NCI-H2227 treated with DMSO at 0.1 percent for 48 hours (cell line): ENCODE data around the gene C12orf54.
"Not testable (repeated sequence)": the region's sequence is repeated elsewhere in the genome, so short reads cannot be mapped to it uniquely, and the experiment has no call there.

Experiments
- DNase-seq: peaks from one replicate; lab custom pipeline; 2025; lab: John Stamatoyannopoulos, UW

Gene C12orf54

GRCh38 chr12:48510111-48510510, 27.8 kb downstream of the C12orf54 start:
- no peak for DNase-seq

- DNase-seq, result no peak
Measured at GRCh38 chr12:48512855-48513254, 30.6 kb downstream of the C12orf54 start.

- DNase-seq, result no peak
Measured at GRCh38 chr12:48514728-48515127, 32.4 kb downstream of the C12orf54 start.

- not testable (repeated sequence) for DNase-seq
Measured at GRCh38 chr12:48520381-48520780, 38.1 kb downstream of the C12orf54 start.

GRCh38 chr12:48525332-48525731, 43.0 kb downstream of the C12orf54 start, which contains the start of gene OR8S1:
OR8S1 (plus strand) TSS chr12:48525632; CDS start chr12:48525632, 0 bp downstream.
- DNase-seq, result no peak

GRCh38 chr12:48527891-48528670, 45.8 kb downstream of the C12orf54 start:
- no peak for DNase-seq

GRCh38 chr12:48532601-48533000, 50.3 kb downstream of the C12orf54 start:
- no peak for DNase-seq

GRCh38 chr12:48536602-48537001, 54.3 kb downstream of the C12orf54 start:
- DNase-seq, result no peak

GRCh38 chr12:48542300-48542928, 60.1 kb downstream of the C12orf54 start:
- no peak for DNase-seq

- DNase-seq, result no peak
Measured at GRCh38 chr12:48545833-48546469, 63.7 kb downstream of the C12orf54 start.
